Neuronal stem cell (in vitro differentiated cells): ENCODE measurements around the gene CADM2.
A peak's percentile ranks its signal among the peaks of the same experiment; 100 is the strongest.

ENCODE experiments used
- DNase-seq: peaks from one replicate; pipeline ENCODE4 v3.0.0-alpha.2; 2013; ENCODE audit warnings: low spot score
- H2AFZ ChIP-seq: one replicate; pipeline ENCODE4 v1.6.1; 2013; ENCODE audit warnings: mild to moderate bottlenecking, low read length, inconsistent platforms
- H2AK5ac ChIP-seq: 2 replicates; pipeline ENCODE4 v1.6.1; 2013; ENCODE audit warnings: low read depth, mild to moderate bottlenecking, inconsistent platforms, low read length, moderate library complexity, mixed read lengths
- H2BK120ac ChIP-seq: 2 replicates; pipeline ENCODE4 v1.6.1; 2013; ENCODE audit warnings: low read depth, mild to moderate bottlenecking, inconsistent platforms, low read length, moderate library complexity, mixed read lengths
- H2BK12ac ChIP-seq: one replicate; pipeline ENCODE4 v1.6.1; 2013; ENCODE audit warnings: low read length, inconsistent platforms
- H2BK15ac ChIP-seq: 2 replicates; pipeline ENCODE4 v1.6.1; 2013; ENCODE audit warnings: mild to moderate bottlenecking, low read length, inconsistent platforms, mixed read lengths
- H2BK5ac ChIP-seq: one replicate; pipeline ENCODE4 v1.6.1; 2013; ENCODE audit warnings: inconsistent platforms, mild to moderate bottlenecking, low read length, moderate library complexity
- H3K14ac ChIP-seq: one replicate; pipeline ENCODE4 v1.6.1; 2013; ENCODE audit warnings: low read length, inconsistent platforms
- H3K18ac ChIP-seq: 2 replicates; pipeline ENCODE4 v1.6.1; 2013; ENCODE audit warnings: low read length, inconsistent platforms
- H3K23ac ChIP-seq: 2 replicates; pipeline ENCODE4 v1.6.1; 2013; ENCODE audit warnings: low read depth, mild to moderate bottlenecking, mixed read lengths, low read length, inconsistent platforms; ENCODE audit not compliant: poor library complexity
- H3K27ac ChIP-seq: replicated peaks from 3 replicates; pipeline ENCODE4 v1.5.1; 2013; ENCODE audit warnings: low read length, inconsistent platforms
- H3K27me3 ChIP-seq, 3 experiments: 2 replicates each; pipeline ENCODE4 v1.6.1; 2013; ENCODE audit warnings: low read length in 3 of 3, mild to moderate bottlenecking in 2 of 3, inconsistent platforms in 1 of 3, low read depth in 1 of 3, mixed read lengths in 1 of 3, moderate library complexity in 1 of 3; ENCODE audit not compliant: control insufficient read depth in 3 of 3, insufficient read depth in 3 of 3
- H3K36me3 ChIP-seq, 2 donors: replicated peaks in 1 of 2; 2 replicates each; pipeline ENCODE4 v1.6.1; 2013; ENCODE audit warnings: low read length in 2 of 2; ENCODE audit not compliant: control insufficient read depth in 2 of 2, insufficient read depth in 2 of 2
- H3K4ac ChIP-seq: 2 replicates; pipeline ENCODE4 v1.6.1; 2013; ENCODE audit warnings: inconsistent platforms, mild to moderate bottlenecking, low read length, moderate library complexity
- H3K4me1 ChIP-seq, 2 donors: 1 replicate in 1 of 2; 2 replicates in 1 of 2; pipeline ENCODE4 v1.6.1; 2013; ENCODE audit warnings: low read length in 2 of 2, low read depth in 1 of 2; ENCODE audit not compliant: control insufficient read depth in 2 of 2, insufficient read depth in 1 of 2
- H3K4me2 ChIP-seq: one replicate; pipeline ENCODE4 v1.6.1; 2013; ENCODE audit warnings: mild to moderate bottlenecking, low read length, inconsistent platforms; ENCODE audit not compliant: insufficient read depth, poor library complexity, severe bottlenecking
- H3K4me3 ChIP-seq, 2 donors: 2 replicates each; pipeline ENCODE4 v1.5.1; 2013; ENCODE audit warnings: low read length in 2 of 2, mild to moderate bottlenecking in 2 of 2, inconsistent platforms in 1 of 2, moderate library complexity in 1 of 2
- H3K79me1 ChIP-seq: one replicate; pipeline ENCODE4 v1.6.1; 2013; ENCODE audit warnings: low read depth, mild to moderate bottlenecking, inconsistent platforms, low read length, moderate library complexity
- H3K9ac ChIP-seq: one replicate; pipeline ENCODE4 v1.6.1; 2013; ENCODE audit warnings: mild to moderate bottlenecking, low read depth, low read length, inconsistent platforms; ENCODE audit not compliant: poor library complexity
- H3K9me3 ChIP-seq, 2 donors: replicated peaks in 1 of 2; 2 replicates each; pipeline versions ENCODE3 to v1.6.1; 2013; ENCODE audit warnings: low read length in 2 of 2, mild to moderate bottlenecking in 2 of 2, inconsistent platforms in 1 of 2, low read depth in 1 of 2, mixed read lengths in 1 of 2, moderate library complexity in 1 of 2; ENCODE audit not compliant: control insufficient read depth in 2 of 2, insufficient read depth in 1 of 2
- H4K8ac ChIP-seq: one replicate; pipeline ENCODE4 v1.6.1; 2013; ENCODE audit warnings: low read depth, mild to moderate bottlenecking, inconsistent platforms, low read length, moderate library complexity
- H4K91ac ChIP-seq: one replicate; pipeline ENCODE4 v1.6.1; 2013; ENCODE audit warnings: low read length, low read depth, mild to moderate bottlenecking, inconsistent platforms; ENCODE audit not compliant: poor library complexity
- WGBS, 2 donors: extraction: QIAGEN DNeasy Blood & Tissue Kit; methylation state at CpG; one replicate each; pipeline ENCODE4 v1.1.7; 2013; ENCODE audit warnings: missing lambda C conversion rate in 2 of 2, mixed read lengths in 1 of 2; ENCODE audit not compliant: insufficient read length in 2 of 2, insufficient replicate concordance in 1 of 2; ENCODE audit errors: extremely low coverage in 2 of 2; 5-methylcytosine and 5-hydroxymethylcytosine counted together

The CADM2 gene

GRCh38 chr3:85003479-85003878 is 44.7 kb downstream of the CADM2 start:
- H3K23ac ChIP-seq: no peak overlapping the region
- no peak overlapping the region for H4K8ac ChIP-seq
- no peak overlapping the region for H2BK12ac ChIP-seq
- no peak overlapping the region for H3K18ac ChIP-seq
- H2AFZ ChIP-seq: no peak overlapping the region
- DNase-seq: no peak
- H2BK15ac ChIP-seq: no peak overlapping the region
- no peak overlapping the region for H3K4me3 ChIP-seq
- H3K4me1 ChIP-seq: no peaks in the 10 kb centered on the region
- no peaks in the 10 kb centered on the region for H3K79me1 ChIP-seq
- H3K9me3 ChIP-seq: no peaks in the 10 kb centered on the region
- H3K27me3 ChIP-seq: no peaks in the 10 kb centered on the region
- no peak overlapping the region for H4K91ac ChIP-seq
- no peak overlapping the region for H3K14ac ChIP-seq
- no peaks in the 10 kb centered on the region for H3K36me3 ChIP-seq
- no peak overlapping the region for H3K27ac ChIP-seq
- H3K4me2 ChIP-seq: no peak overlapping the region
- no peak overlapping the region for H3K4ac ChIP-seq
- no peak overlapping the region for H2AK5ac ChIP-seq
- H3K9ac ChIP-seq: no peak overlapping the region
- H2BK120ac ChIP-seq: no peak overlapping the region
- no peak overlapping the region for H2BK5ac ChIP-seq

GRCh38 chr3:85004147-85004546 is 45.4 kb downstream of the CADM2 start:
- no peaks in the 10 kb centered on the region for H3K9me3 ChIP-seq
- no peak overlapping the region for H3K9ac ChIP-seq
- no peaks in the 10 kb centered on the region for H3K36me3 ChIP-seq
- H2AK5ac ChIP-seq: no peak overlapping the region
- no peak for DNase-seq
- H3K27ac ChIP-seq: no peak overlapping the region
- H3K4me1 ChIP-seq: no peaks in the 10 kb centered on the region
- no CpG with 5 or more reads among the region's 3 CpGs for WGBS, 2 donors
- H3K4ac ChIP-seq: no peak overlapping the region
- H2BK5ac ChIP-seq: no peak overlapping the region
- H3K4me2 ChIP-seq: no peak overlapping the region
- no peaks in the 10 kb centered on the region for H3K27me3 ChIP-seq
- H4K8ac ChIP-seq: no peak overlapping the region
- H3K18ac ChIP-seq: no peak overlapping the region
- no peak overlapping the region for H3K4me3 ChIP-seq
- no peak overlapping the region for H2BK12ac ChIP-seq
- no peak overlapping the region for H4K91ac ChIP-seq
- H2AFZ ChIP-seq: no peak overlapping the region
- no peak overlapping the region for H2BK120ac ChIP-seq
- H2BK15ac ChIP-seq: no peak overlapping the region
- no peak overlapping the region for H3K23ac ChIP-seq
- H3K79me1 ChIP-seq: no peaks in the 10 kb centered on the region
- no peak overlapping the region for H3K14ac ChIP-seq

GRCh38 chr3:85005946-85006345 is 47.2 kb downstream of the CADM2 start:
- no peak overlapping the region for H2BK5ac ChIP-seq
- no peak overlapping the region for H3K18ac ChIP-seq
- H3K4me2 ChIP-seq: no peak overlapping the region
- no peak overlapping the region for H3K27ac ChIP-seq
- H3K9me3 ChIP-seq: no peaks in the 10 kb centered on the region
- H2AFZ ChIP-seq: peak overlapping the region; percentile 64
- no peaks in the 10 kb centered on the region for H3K4me1 ChIP-seq
- H4K91ac ChIP-seq: no peak overlapping the region
- H3K4me3 ChIP-seq: no peak overlapping the region
- no peak overlapping the region for H3K4ac ChIP-seq
- H3K79me1 ChIP-seq: no peaks in the 10 kb centered on the region
- WGBS, 2 donors: no CpG with 5 or more reads among the region's 1 CpG
- no peak overlapping the region for H2BK120ac ChIP-seq
- no peak overlapping the region for H3K9ac ChIP-seq
- H3K23ac ChIP-seq: no peak overlapping the region
- no peak overlapping the region for H4K8ac ChIP-seq
- H2AK5ac ChIP-seq: no peak overlapping the region
- H3K27me3 ChIP-seq: no peaks in the 10 kb centered on the region
- no peak overlapping the region for H2BK15ac ChIP-seq
- no peak overlapping the region for H2BK12ac ChIP-seq
- H3K14ac ChIP-seq: no peak overlapping the region
- no peaks in the 10 kb centered on the region for H3K36me3 ChIP-seq
- DNase-seq: no peak

GRCh38 chr3:85007195-85008094 is 48.7 kb downstream of the CADM2 start:
- Histone ChIP-seq H3K18ac (no peak overlapping the region), H3K9ac (no peak overlapping the region), H3K27ac (no peak overlapping the region), H3K14ac (no peak overlapping the region), H3K4me1 (no peaks in the 10 kb centered on the region), H4K8ac (no peak overlapping the region), H2AK5ac (no peak overlapping the region), H2BK15ac (no peak overlapping the region), H3K9me3 (no peaks in the 10 kb centered on the region), H3K4me3 (no peak overlapping the region), H3K4me2 (no peak overlapping the region), H3K36me3 (no peaks in the 10 kb centered on the region), H4K91ac (no peak overlapping the region), H3K23ac (no peak overlapping the region), H3K79me1 (no peaks in the 10 kb centered on the region), H2BK5ac (no peak overlapping the region), H2BK120ac (no peak overlapping the region), H2AFZ (no peak overlapping the region), H3K27me3 (no peaks in the 10 kb centered on the region), H2BK12ac (no peak overlapping the region), H3K4ac (no peak overlapping the region)
- no CpG with 5 or more reads among the region's 7 CpGs for WGBS, 2 donors
- no peak for DNase-seq
